SU-DHL-6 (cell line): ENCODE measurements around the gene RHOT1.
"Not testable (repeated sequence)": the region's sequence is repeated elsewhere in the genome, so short reads cannot be mapped to it uniquely, and the experiment has no call there.

Experiments used
- H2AFZ ChIP-seq: fragments of 200-600 bp; sonication (generic); 2 replicates; pipeline ENCODE4 v1.6.1; 2014; ENCODE audit warnings: low read depth, mild to moderate bottlenecking, moderate library complexity, mixed read lengths, antibody characterized with exemption, low read length; ENCODE audit not compliant: severe bottlenecking
- H3F3A ChIP-seq: fragments of 200-600 bp; shearing (Covaris generic); 2 replicates; pipeline ENCODE4 v1.6.0; 2016; ENCODE audit warnings: antibody characterized with exemption, mild to moderate bottlenecking; ENCODE audit not compliant: insufficient read depth
- H3K27ac ChIP-seq: fragments of 200-600 bp; sonication (generic); 2 replicates; pipeline ENCODE4 v1.5.1; 2016; ENCODE audit warnings: low read depth, mild to moderate bottlenecking, low read length, moderate library complexity, mixed read lengths
- H3K27me3 ChIP-seq: fragments of 200-600 bp; sonication (generic), shearing (Covaris generic); 2 replicates; pipeline ENCODE4 v1.6.0; 2014; ENCODE audit warnings: mild to moderate bottlenecking, low read length
- H3K36me3 ChIP-seq: fragments of 200-600 bp; sonication (generic); 2 replicates; pipeline ENCODE4 v1.6.1; 2014; ENCODE audit warnings: mild to moderate bottlenecking, low read length, mixed read lengths
- H3K4me2 ChIP-seq: fragments of 300-600, 200-600 bp; shearing (Covaris generic), sonication (generic); 2 replicates; pipeline ENCODE4 v1.6.0; 2014; ENCODE audit warnings: low read length, low read depth, mild to moderate bottlenecking; ENCODE audit not compliant: poor library complexity, severe bottlenecking
- H3K4me3 ChIP-seq: fragments of 200-600 bp; sonication (generic); 2 replicates; pipeline ENCODE4 v1.5.1; 2014; ENCODE audit warnings: antibody characterized with exemption, low read length, mild to moderate bottlenecking, mixed read lengths; ENCODE audit not compliant: insufficient read depth, poor library complexity, severe bottlenecking
- H3K79me2 ChIP-seq: fragments of 200-600 bp; sonication (generic); 2 replicates; pipeline ENCODE4 v1.6.1; 2014; ENCODE audit warnings: mild to moderate bottlenecking, low read length, moderate library complexity; ENCODE audit not compliant: insufficient read depth
- H3K9ac ChIP-seq: fragments of 200-600 bp; sonication (generic); 2 replicates; pipeline ENCODE4 v1.7.0; 2014; ENCODE audit warnings: mild to moderate bottlenecking, low read length
- H3K9me2 ChIP-seq: fragments of 200-600 bp; sonication (generic); replicated peaks from 2 replicates; pipeline ENCODE4 v1.6.1; 2014; ENCODE audit warnings: low read length; ENCODE audit not compliant: insufficient read depth
- H3K9me3 ChIP-seq: fragments of 200-600 bp; sonication (generic); 2 replicates; pipeline ENCODE4 v1.6.1; 2014; ENCODE audit warnings: low read length, mixed read lengths; ENCODE audit not compliant: insufficient read depth
- H4K20me1 ChIP-seq: fragments of 200-600 bp; sonication (generic); 2 replicates; pipeline ENCODE4 v1.6.1; 2014; ENCODE audit warnings: low read depth, mild to moderate bottlenecking, antibody characterized with exemption, low read length, moderate library complexity, mixed read lengths
- EZH2phosphoT487 ChIP-seq: fragments of 200-600 bp; sonication (generic), shearing (Covaris generic); conservative IDR thresholded peaks from 2 replicates; pipeline ENCODE4 v1.6.1; 2018; ENCODE audit warnings: mild to moderate bottlenecking, antibody characterized with exemption, low read length, moderate library complexity, mixed read lengths
- TF ChIP-seq, protein P1 (sequence below): fragments of 200-600 bp; sonication (generic); IDR thresholded peaks from one replicate; pipeline ENCODE4 v1.5.1; 2017; ENCODE audit warnings: antibody characterized with exemption, mild to moderate bottlenecking, low read length, moderate library complexity; ENCODE audit not compliant: insufficient read depth, poor library complexity, severe bottlenecking

Gene RHOT1

DNA sequence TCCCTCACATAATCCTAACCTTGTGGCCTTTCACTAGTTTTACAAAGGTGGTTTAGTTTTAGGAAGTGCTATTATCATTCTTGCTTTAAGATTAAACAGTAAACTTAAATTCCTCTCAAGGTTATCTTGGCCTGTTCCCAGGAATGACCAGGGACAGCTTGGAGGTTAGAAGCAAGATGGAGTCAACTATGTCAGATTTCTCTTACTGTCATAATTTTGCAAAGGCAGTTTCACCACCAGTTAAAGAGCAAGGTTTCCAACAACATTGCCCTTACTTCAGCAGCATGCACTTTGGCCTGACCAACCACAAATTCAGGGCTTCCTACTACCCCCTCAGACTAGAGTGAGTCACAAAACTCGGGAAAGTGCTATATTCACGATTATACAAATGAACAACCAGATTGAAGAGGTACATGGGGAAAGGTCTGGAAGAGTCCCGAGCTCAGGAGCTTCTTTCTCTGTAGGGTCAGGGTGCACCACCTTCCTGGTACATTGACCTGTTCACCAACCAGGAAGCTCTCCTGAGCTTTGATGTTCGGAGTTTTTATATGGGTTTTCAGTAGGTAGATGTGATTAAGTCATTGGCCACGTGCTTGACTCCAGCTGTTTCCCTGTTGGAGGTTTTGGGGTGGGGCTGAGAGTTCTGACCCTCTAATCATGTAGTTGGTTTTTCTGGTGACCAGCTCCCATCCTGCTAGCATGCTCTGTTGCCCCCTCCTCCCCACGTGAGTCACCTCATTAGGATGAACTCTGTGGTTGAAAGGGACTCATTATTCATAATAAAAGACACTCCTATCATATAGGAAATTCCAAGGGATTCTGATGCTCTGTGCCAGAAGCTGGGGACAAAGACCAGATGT lies 19.4 kb downstream of the RHOT1 start:
- Histone ChIP-seq H3K27me3 (no peaks in the 10 kb centered on the region), H3K9me2 (no peaks in the 10 kb centered on the region), H3K4me2 (no peak overlapping the region), H3F3A (no peaks in the 10 kb centered on the region), H3K9me3 (no peaks in the 10 kb centered on the region), H3K27ac (no peak overlapping the region), H3K79me2 (peaks cover 4% of the 10 kb centered on the region; the same call in 1 of the 2 replicates), H2AFZ (no peak overlapping the region), H3K4me3 (no peak overlapping the region), H4K20me1 (no peaks in the 10 kb centered on the region), H3K36me3 (no peaks in the 10 kb centered on the region), H3K9ac (no peak overlapping the region)
- TF ChIP-seq EZH2phosphoT487, result no peak
- TF ChIP-seq, protein P1, sequence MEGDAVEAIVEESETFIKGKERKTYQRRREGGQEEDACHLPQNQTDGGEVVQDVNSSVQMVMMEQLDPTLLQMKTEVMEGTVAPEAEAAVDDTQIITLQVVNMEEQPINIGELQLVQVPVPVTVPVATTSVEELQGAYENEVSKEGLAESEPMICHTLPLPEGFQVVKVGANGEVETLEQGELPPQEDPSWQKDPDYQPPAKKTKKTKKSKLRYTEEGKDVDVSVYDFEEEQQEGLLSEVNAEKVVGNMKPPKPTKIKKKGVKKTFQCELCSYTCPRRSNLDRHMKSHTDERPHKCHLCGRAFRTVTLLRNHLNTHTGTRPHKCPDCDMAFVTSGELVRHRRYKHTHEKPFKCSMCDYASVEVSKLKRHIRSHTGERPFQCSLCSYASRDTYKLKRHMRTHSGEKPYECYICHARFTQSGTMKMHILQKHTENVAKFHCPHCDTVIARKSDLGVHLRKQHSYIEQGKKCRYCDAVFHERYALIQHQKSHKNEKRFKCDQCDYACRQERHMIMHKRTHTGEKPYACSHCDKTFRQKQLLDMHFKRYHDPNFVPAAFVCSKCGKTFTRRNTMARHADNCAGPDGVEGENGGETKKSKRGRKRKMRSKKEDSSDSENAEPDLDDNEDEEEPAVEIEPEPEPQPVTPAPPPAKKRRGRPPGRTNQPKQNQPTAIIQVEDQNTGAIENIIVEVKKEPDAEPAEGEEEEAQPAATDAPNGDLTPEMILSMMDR, result no peak

DNA sequence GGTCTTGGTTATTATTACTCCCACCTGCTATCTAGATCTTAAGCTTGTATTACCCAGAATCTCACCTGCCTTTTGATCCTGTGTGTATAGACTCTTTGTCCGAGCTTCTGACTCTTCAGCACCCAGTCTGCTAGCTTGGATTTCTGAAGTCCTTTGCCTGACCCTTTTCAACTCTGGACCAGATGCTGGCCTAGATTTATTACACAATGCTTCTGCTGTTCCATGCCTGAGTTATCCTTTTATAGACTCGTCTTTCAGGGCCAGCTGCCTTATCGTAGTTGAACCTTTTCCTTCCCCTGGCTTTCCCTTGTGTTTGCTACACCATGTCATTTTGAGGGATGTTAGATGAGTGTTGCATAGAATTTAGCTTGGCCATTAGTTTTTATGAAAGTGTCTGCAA lies 32.6 kb downstream of the RHOT1 start:
- Histone ChIP-seq H2AFZ (no peak overlapping the region), H4K20me1 (no peaks in the 10 kb centered on the region), H3K4me3 (no peak overlapping the region), H3K27me3 (no peaks in the 10 kb centered on the region), H3K4me2 (no peak overlapping the region), H3K79me2 (no peaks in the 10 kb centered on the region), H3K9me3 (no peaks in the 10 kb centered on the region), H3K27ac (no peak overlapping the region), H3K36me3 (peaks cover 16% of the 10 kb centered on the region; the same call in 1 of the 2 replicates), H3K9me2 (no peaks in the 10 kb centered on the region), H3K9ac (no peak overlapping the region), H3F3A (no peaks in the 10 kb centered on the region)
- no peak for TF ChIP-seq EZH2phosphoT487
- TF ChIP-seq, protein P1, result no peak

DNA sequence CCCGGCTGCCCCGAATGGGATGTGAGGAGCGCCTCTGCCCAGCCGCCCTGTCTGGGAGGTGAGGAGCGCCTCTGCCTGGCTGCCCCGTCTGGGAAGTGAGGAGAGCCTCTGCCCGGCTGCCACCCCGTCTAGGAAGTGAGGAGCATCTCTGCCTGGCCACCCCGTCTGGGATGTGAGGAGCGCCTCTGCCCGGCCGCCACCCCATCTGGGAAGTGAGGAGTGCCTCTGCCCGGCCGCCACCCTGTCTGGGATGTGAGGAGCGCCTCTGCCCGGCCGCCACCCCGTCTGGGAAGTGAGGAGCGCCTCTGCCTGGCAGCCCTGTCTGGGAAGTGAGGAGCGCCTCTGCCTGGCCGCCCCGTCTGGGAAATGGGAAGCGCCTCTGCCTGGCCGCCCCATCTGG lies 36.4 kb downstream of the RHOT1 start:
- H3K36me3 ChIP-seq, result peaks cover 16% of the 10 kb centered on the region; the same call in 1 of the 2 replicates

DNA sequence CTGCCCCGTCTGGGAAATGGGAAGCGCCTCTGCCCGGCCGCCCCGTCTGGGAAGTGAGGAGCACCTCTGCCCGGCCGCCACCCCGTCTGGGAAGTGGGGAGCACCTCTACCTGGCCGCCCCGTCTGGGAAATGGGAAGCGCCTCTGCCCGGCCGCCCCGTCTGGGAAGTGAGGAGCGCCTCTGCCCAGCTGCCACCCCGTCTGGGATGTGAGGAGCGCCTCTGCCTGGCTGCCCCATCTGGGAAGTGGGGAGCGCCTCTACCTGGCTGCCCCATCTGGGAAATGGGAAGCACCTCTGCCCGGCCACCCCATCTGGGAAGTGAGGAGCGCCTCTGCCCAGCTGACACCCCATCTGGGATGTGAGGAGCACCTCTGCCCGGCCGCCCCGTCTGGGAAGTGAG lies 36.8 kb downstream of the RHOT1 start:
- H3K4me3 ChIP-seq, H3K9me3 ChIP-seq, H3K79me2 ChIP-seq, H2AFZ ChIP-seq, H3K9me2 ChIP-seq, H3K27ac ChIP-seq, H3K27me3 ChIP-seq, H3F3A ChIP-seq, H4K20me1 ChIP-seq, H3K4me2 ChIP-seq, H3K9ac ChIP-seq: not testable (repeated sequence)
- H3K36me3 ChIP-seq, result peaks cover 14% of the 10 kb centered on the region; the same call in 1 of the 2 replicates

More for the DNA sequence above, 36.4 kb downstream of the RHOT1 start:
- H3K9ac ChIP-seq, H3K4me2 ChIP-seq, H3K27ac ChIP-seq, H4K20me1 ChIP-seq, H3F3A ChIP-seq, H3K9me3 ChIP-seq, H3K4me3 ChIP-seq, H3K9me2 ChIP-seq, H2AFZ ChIP-seq, H3K79me2 ChIP-seq, H3K27me3 ChIP-seq: not testable (repeated sequence)

DNA sequence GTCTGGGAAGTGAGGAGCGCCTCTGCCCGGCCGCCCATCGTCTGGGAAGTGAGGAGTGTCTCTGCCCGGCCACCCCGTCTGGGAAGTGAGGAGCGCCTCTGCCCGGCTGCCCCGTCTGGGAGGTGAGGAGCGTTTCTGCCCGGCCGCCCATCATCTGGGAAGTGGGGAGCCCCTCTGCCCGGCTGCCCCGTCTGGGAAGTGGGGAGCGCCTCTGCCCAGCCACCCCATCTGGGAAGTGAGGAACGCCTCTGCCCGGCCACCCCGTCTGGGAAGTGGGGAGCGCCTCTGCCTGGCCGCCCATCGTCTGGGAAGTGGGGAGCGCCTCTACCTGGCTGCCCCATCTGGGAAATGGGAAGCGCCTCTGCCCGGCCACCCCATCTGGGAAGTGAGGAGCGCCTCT lies 37.2 kb downstream of the RHOT1 start:
- not testable (repeated sequence) for H3K9ac ChIP-seq, H3K4me3 ChIP-seq, H3K9me2 ChIP-seq, H4K20me1 ChIP-seq, H3K27ac ChIP-seq, H3K27me3 ChIP-seq, H3K4me2 ChIP-seq, H3F3A ChIP-seq, H2AFZ ChIP-seq, H3K79me2 ChIP-seq, H3K9me3 ChIP-seq
- peaks cover 13% of the 10 kb centered on the region; the same call in 1 of the 2 replicates for H3K36me3 ChIP-seq

DNA sequence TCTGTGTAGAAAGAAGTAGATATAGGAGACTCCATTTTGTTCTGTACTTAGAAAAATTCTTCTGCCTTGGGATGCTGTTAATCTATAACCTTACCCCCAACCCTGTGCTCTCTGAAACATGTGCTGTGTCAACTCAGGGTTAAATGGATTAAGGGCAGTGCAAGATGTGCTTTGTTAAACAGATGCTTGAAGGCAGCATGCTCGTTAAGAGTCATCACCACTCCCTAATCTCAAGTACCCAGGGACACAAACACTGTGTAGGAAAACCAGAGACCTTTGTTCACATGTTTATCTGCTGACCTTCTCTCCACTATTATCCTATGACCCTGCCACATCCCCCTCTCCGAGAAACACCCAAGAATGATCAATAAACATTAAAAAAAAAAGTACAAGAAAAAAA lies 38.0 kb downstream of the RHOT1 start:
- H3K9ac ChIP-seq, H3K27me3 ChIP-seq, H3K4me3 ChIP-seq, H2AFZ ChIP-seq, H3F3A ChIP-seq, H3K9me2 ChIP-seq, H3K27ac ChIP-seq, H3K4me2 ChIP-seq, H4K20me1 ChIP-seq, H3K79me2 ChIP-seq, H3K9me3 ChIP-seq: not testable (repeated sequence)
- peaks cover 13% of the 10 kb centered on the region; the same call in 1 of the 2 replicates for H3K36me3 ChIP-seq
